ENCODE measurements around the gene NLRP5.

NLRP5 gene

GRCh38 chr19:56066152-56067023 lies 79.8 kb downstream of the NLRP5 start:
- DNase-seq (ENCODE audit: low read depth in 1 of 2, low spot score in 1 of 2), result peak in 1 of 2 experiments; percentile 46
- Histone ChIP-seq H3K27me3 (ENCODE audit: insufficient read depth, poor library complexity, severe bottlenecking) (no peaks in the 10 kb centered on the region), H3K27ac (replicated peaks) (no peak overlapping the region), H3K4me3 (replicated peaks; ENCODE audit: insufficient read depth, low read length) (no peak overlapping the region)
- TF ChIP-seq, protein P1, sequence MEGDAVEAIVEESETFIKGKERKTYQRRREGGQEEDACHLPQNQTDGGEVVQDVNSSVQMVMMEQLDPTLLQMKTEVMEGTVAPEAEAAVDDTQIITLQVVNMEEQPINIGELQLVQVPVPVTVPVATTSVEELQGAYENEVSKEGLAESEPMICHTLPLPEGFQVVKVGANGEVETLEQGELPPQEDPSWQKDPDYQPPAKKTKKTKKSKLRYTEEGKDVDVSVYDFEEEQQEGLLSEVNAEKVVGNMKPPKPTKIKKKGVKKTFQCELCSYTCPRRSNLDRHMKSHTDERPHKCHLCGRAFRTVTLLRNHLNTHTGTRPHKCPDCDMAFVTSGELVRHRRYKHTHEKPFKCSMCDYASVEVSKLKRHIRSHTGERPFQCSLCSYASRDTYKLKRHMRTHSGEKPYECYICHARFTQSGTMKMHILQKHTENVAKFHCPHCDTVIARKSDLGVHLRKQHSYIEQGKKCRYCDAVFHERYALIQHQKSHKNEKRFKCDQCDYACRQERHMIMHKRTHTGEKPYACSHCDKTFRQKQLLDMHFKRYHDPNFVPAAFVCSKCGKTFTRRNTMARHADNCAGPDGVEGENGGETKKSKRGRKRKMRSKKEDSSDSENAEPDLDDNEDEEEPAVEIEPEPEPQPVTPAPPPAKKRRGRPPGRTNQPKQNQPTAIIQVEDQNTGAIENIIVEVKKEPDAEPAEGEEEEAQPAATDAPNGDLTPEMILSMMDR (IDR thresholded peaks at IDR 0.05; ENCODE audit: insufficient read depth, low read length), result peak; percentile 88
- TF ChIP-seq, protein P2, sequence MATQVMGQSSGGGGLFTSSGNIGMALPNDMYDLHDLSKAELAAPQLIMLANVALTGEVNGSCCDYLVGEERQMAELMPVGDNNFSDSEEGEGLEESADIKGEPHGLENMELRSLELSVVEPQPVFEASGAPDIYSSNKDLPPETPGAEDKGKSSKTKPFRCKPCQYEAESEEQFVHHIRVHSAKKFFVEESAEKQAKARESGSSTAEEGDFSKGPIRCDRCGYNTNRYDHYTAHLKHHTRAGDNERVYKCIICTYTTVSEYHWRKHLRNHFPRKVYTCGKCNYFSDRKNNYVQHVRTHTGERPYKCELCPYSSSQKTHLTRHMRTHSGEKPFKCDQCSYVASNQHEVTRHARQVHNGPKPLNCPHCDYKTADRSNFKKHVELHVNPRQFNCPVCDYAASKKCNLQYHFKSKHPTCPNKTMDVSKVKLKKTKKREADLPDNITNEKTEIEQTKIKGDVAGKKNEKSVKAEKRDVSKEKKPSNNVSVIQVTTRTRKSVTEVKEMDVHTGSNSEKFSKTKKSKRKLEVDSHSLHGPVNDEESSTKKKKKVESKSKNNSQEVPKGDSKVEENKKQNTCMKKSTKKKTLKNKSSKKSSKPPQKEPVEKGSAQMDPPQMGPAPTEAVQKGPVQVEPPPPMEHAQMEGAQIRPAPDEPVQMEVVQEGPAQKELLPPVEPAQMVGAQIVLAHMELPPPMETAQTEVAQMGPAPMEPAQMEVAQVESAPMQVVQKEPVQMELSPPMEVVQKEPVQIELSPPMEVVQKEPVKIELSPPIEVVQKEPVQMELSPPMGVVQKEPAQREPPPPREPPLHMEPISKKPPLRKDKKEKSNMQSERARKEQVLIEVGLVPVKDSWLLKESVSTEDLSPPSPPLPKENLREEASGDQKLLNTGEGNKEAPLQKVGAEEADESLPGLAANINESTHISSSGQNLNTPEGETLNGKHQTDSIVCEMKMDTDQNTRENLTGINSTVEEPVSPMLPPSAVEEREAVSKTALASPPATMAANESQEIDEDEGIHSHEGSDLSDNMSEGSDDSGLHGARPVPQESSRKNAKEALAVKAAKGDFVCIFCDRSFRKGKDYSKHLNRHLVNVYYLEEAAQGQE (IDR thresholded peaks at IDR 0.05; ENCODE audit: insufficient replicate concordance, low read depth), result no peak
- TF ChIP-seq SPI1 (IDR thresholded peaks at IDR 0.05; ENCODE audit: borderline replicate concordance, low read depth) (no peak), POLR2AphosphoS5 (IDR thresholded peaks at IDR 0.05; ENCODE audit: low read depth) (no peak)

GRCh38 chr19:56069642-56070041 lies 83.1 kb downstream of the NLRP5 start:
- no peaks in the 10 kb centered on the region for H3K27me3 ChIP-seq (ENCODE audit: insufficient read depth, poor library complexity, severe bottlenecking)
- H3K4me3 ChIP-seq (replicated peaks; ENCODE audit: insufficient read depth, low read length), result no peak overlapping the region
- no peak overlapping the region for H3K27ac ChIP-seq (replicated peaks)
- TF ChIP-seq, protein P2 (IDR thresholded peaks at IDR 0.05; ENCODE audit: insufficient replicate concordance, low read depth), result no peak
- TF ChIP-seq POLR2AphosphoS5 (IDR thresholded peaks at IDR 0.05; ENCODE audit: low read depth) (no peak), GABPA (IDR thresholded peaks at IDR 0.05; ENCODE audit: low read depth) (no peak), SPI1 (IDR thresholded peaks at IDR 0.05; ENCODE audit: borderline replicate concordance, low read depth) (no peak)
- TF ChIP-seq, protein P1 (IDR thresholded peaks at IDR 0.05; ENCODE audit: insufficient read depth, low read length), result no peak
- DNase-seq (ENCODE audit: low read depth in 1 of 2, low spot score in 1 of 2), result no peak

- Histone ChIP-seq H3K27ac (replicated peaks) (no peak overlapping the region), H3K27me3 (ENCODE audit: insufficient read depth, poor library complexity, severe bottlenecking) (no peaks in the 10 kb centered on the region), H3K4me3 (replicated peaks; ENCODE audit: insufficient read depth, low read length) (no peak overlapping the region)
- DNase-seq (ENCODE audit: low read depth in 1 of 2, low spot score in 1 of 2), result peak in 1 of 2 experiments; percentile 13
- TF ChIP-seq SPI1 (IDR thresholded peaks at IDR 0.05; ENCODE audit: borderline replicate concordance, low read depth), result no peak
- TF ChIP-seq GABPA (IDR thresholded peaks at IDR 0.05; ENCODE audit: low read depth), result no peak
- TF ChIP-seq, protein P2 (IDR thresholded peaks at IDR 0.05; ENCODE audit: insufficient replicate concordance, low read depth), result no peak
- no peak for TF ChIP-seq POLR2AphosphoS5 (IDR thresholded peaks at IDR 0.05; ENCODE audit: low read depth)
- TF ChIP-seq, protein P1 (IDR thresholded peaks at IDR 0.05; ENCODE audit: insufficient read depth, low read length), result no peak
Measured at GRCh38 chr19:56071151-56071550, 84.6 kb downstream of the NLRP5 start.
